LNCaP clone FGC (cell line): ENCODE results near the gene CNN3.
A peak's percentile ranks its signal among the peaks of the same experiment; 100 is the strongest.

Experiments used
- DNase-seq: peaks from one replicate; pipeline ENCODE4 v3.0.0-alpha.2; 2011; ENCODE audit warnings: low read depth
- H3K4me3 ChIP-seq: 2 replicates; pipeline ENCODE4 v1.5.1; 2011; ENCODE audit warnings: mild to moderate bottlenecking, low read depth, low read length, control low read depth
- TF ChIP-seq, protein P1 (sequence below): IDR thresholded peaks from 2 replicates; pipeline ENCODE4 v1.5.1; 2012; ENCODE audit warnings: mild to moderate bottlenecking; ENCODE audit not compliant: control insufficient read depth, insufficient read depth; ENCODE audit errors: extremely low read depth

CNN3 gene

GRCh38 chr1:94858276-94858675, 68.6 kb downstream of the CNN3 start:
- TF ChIP-seq, protein P1, sequence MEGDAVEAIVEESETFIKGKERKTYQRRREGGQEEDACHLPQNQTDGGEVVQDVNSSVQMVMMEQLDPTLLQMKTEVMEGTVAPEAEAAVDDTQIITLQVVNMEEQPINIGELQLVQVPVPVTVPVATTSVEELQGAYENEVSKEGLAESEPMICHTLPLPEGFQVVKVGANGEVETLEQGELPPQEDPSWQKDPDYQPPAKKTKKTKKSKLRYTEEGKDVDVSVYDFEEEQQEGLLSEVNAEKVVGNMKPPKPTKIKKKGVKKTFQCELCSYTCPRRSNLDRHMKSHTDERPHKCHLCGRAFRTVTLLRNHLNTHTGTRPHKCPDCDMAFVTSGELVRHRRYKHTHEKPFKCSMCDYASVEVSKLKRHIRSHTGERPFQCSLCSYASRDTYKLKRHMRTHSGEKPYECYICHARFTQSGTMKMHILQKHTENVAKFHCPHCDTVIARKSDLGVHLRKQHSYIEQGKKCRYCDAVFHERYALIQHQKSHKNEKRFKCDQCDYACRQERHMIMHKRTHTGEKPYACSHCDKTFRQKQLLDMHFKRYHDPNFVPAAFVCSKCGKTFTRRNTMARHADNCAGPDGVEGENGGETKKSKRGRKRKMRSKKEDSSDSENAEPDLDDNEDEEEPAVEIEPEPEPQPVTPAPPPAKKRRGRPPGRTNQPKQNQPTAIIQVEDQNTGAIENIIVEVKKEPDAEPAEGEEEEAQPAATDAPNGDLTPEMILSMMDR: no peak
- DNase-seq: no peak
- H3K4me3 ChIP-seq: no peak overlapping the region

DNA sequence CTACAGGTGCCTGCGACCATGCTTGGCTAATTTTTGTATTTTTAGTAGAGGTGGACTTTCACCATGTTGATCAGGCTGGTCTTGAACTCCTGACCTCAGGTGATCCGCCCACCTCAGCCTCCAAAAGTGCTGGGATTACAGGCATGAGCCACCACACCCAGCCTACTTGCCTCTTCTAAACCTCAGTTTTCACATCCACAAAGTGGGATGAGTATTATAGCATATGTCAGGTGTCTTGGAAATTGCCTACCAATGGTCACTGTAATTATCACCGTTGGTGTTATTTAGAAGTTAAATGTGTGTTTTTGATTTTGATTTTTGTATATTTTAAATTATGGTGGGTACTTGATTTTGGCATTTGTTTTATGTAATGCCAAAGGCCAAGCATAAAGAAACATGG, 70.0 kb downstream of the CNN3 start:
- TF ChIP-seq, protein P1: no peak
- H3K4me3 ChIP-seq: no peak overlapping the region
- DNase-seq: no peak

GRCh38 chr1:94856004-94856403, 70.9 kb downstream of the CNN3 start:
- H3K4me3 ChIP-seq: no peak overlapping the region
- TF ChIP-seq, protein P1: no peak
- DNase-seq: no peak

DNA sequence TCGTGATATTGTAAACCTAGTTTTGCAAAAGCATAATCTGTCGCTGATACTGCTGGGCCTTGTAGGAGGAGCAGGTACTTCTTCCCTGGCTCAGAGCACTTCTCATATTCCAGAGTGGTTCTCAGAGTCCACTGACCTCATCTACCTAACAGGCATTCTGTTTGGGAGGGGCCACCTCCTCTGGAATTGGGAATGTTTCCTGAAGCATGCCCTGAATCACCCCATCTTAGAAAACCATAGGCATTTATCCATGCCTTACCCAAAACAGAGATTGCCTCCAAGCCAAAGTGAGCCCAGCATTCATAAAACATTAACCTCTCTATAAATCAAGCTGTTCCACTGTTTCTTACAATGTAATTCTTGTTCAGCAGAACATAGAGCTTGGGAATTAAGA, 71.6 kb downstream of the CNN3 start:
- no peak overlapping the region for H3K4me3 ChIP-seq
- TF ChIP-seq, protein P1: no peak
- DNase-seq: no peak

GRCh38 chr1:94854458-94855306, 72.2 kb downstream of the CNN3 start:
- TF ChIP-seq, protein P1: peak; percentile 96
- H3K4me3 ChIP-seq: no peak overlapping the region
- peak; percentile 69 for DNase-seq

DNA sequence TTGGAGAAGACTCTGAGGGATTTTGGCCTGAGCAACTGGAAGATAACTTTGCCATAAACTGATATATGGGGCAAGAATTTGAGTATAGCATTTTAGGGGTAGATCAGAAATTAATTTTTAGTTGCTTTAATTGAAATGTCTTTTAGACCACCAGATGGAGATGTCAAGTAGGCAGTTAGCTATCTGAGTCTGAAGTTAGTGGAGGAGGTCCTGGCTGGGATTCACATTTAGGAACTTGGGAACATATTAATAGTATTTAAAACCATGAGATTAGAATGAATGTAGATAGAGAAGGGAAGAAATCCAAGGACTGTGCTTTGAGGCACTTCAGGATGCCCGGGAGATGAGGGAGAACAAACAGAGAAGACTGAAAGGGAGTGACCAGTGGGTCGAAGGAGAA, 74.1 kb downstream of the CNN3 start:
- H3K4me3 ChIP-seq: no peak overlapping the region
- no peak for DNase-seq
- TF ChIP-seq, protein P1: no peak

DNA sequence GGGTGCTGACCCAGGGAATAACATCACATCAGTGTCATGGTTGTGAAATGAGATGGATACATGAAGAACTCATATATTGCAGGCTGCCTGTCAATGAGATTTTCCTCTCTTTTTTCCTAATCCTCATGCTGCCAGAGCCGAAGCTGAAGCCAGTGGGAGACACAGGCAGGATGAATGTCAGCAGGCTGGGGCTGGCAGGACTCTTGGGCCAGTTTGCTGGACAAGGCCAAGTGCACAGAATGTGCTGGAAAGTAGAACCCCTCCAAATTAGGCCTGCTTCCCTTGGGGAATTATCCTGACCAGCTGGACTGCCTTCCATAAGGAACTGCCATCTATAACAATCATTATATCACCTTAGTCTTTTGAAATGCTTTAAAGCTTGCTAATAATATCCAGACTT, 75.3 kb downstream of the CNN3 start:
- no peak overlapping the region for H3K4me3 ChIP-seq
- DNase-seq: no peak
- TF ChIP-seq, protein P1: no peak
